Small intestine (tissue), 7 donors: ENCODE data around the gene LBP. TPM values are rescaled to one million over a fixed set of nuclear protein-coding genes. Genes with fewer than 3 reads are reported as not detected.
"Not testable (repeated sequence)": the region's sequence is repeated elsewhere in the genome, so short reads cannot be mapped to it uniquely, and the experiment has no call there.

ENCODE experiments used
- DNase-seq, 2 donors: peaks; one replicate each; pipeline versions ENCODE4 v3.0.0 to v3.0.0-alpha.2; 2013
- FAIRE-seq: peaks from 2 replicates; lab custom pipeline; 2012; peaks lifted over from hg19 to GRCh38; lab: Jason Lieb, UNC
- H3K27ac ChIP-seq, 3 donors: one replicate each; pipeline ENCODE4 v1.5.1; 2013; ENCODE audit warnings: low read length in 2 of 3, mild to moderate bottlenecking in 2 of 3, control low read depth in 1 of 3, inconsistent platforms in 1 of 3, low read depth in 1 of 3, moderate library complexity in 1 of 3
- H3K27me3 ChIP-seq, 3 donors: one replicate each; pipeline ENCODE4 v1.6.1; 2013; ENCODE audit warnings: low read length in 3 of 3, inconsistent platforms in 1 of 3; ENCODE audit not compliant: control insufficient read depth in 3 of 3, insufficient read depth in 3 of 3
- H3K36me3 ChIP-seq, 3 donors: one replicate each; pipeline ENCODE4 v1.6.1; 2013; ENCODE audit warnings: low read length in 3 of 3, inconsistent platforms in 1 of 3, low read depth in 1 of 3, mild to moderate bottlenecking in 1 of 3, moderate library complexity in 1 of 3; ENCODE audit not compliant: control insufficient read depth in 3 of 3, insufficient read depth in 2 of 3
- H3K4me1 ChIP-seq, 3 donors: one replicate each; pipeline ENCODE4 v1.6.1; 2013; ENCODE audit warnings: low read length in 2 of 3, inconsistent platforms in 1 of 3, low read depth in 1 of 3, mild to moderate bottlenecking in 1 of 3, moderate library complexity in 1 of 3; ENCODE audit not compliant: control insufficient read depth in 3 of 3, insufficient read depth in 2 of 3
- H3K4me3 ChIP-seq, 3 donors: one replicate each; pipeline ENCODE4 v1.5.1; 2013; ENCODE audit warnings: low read length in 3 of 3, control low read depth in 1 of 3, inconsistent platforms in 1 of 3, low read depth in 1 of 3, mild to moderate bottlenecking in 1 of 3, moderate library complexity in 1 of 3
- H3K9me3 ChIP-seq, 2 donors: one replicate each; pipeline ENCODE4 v1.6.1; 2013; ENCODE audit warnings: low read depth in 1 of 2, low read length in 1 of 2; ENCODE audit not compliant: control insufficient read depth in 2 of 2, insufficient read depth in 1 of 2
- whole genome bisulfite sequencing, 3 donors: extraction: QIAGEN DNeasy Blood & Tissue Kit; methylation state at CpG; one replicate each; pipeline ENCODE4 v1.1.7; 2013; 5-methylcytosine and 5-hydroxymethylcytosine counted together
- polyA plus RNA-seq, 4 donors: library from polyadenylated mRNA; stranded (reverse) in 3 of 4; unstranded in 1 of 4; fragments of 200-250 nt in 3 of 4; fragments of 120-200 nt in 1 of 4; gene quantifications; one replicate each; pipeline versions ENCODE4 v1.2.1 to v1.2.3, GENCODE V29; 2013
- donor health status: healthy with polysubstance abuse.
- donor health status: control.
- donor health status: control.
- donor health status: Bipolar disorder and iron deficiency.
- donor health status: healthy.

The LBP gene
- polyA plus RNA-seq, 4 donors, result 0.49 TPM; not detected in 3

GRCh38 chr20:38383147-38383546, 36.9 kb downstream of the LBP start:
- FAIRE-seq, result no peak
- Histone ChIP-seq H3K9me3 (peaks cover 0 to 3% of the 10 kb centered on the region in 2 donors), H3K4me3 (no peak overlapping the region), H3K27ac (no peak overlapping the region), H3K27me3 (peaks cover 0 to 5% (median 0%) of the 10 kb centered on the region in 3 donors), H3K36me3 (no peaks in the 10 kb centered on the region), H3K4me1 (no peaks in the 10 kb centered on the region)
- 63 to 78% (median 74%) methylated on average over 4 of the region's 4 CpGs for WGBS, 3 donors
- no peak for DNase-seq

- no peak overlapping the region for H3K4me3 ChIP-seq
- H3K27ac ChIP-seq, result no peak overlapping the region
- peaks cover 0 to 2% (median 0%) of the 10 kb centered on the region in 3 donors for H3K27me3 ChIP-seq
- H3K36me3 ChIP-seq, result no peaks in the 10 kb centered on the region
- no peak for FAIRE-seq
- H3K4me1 ChIP-seq, result no peaks in the 10 kb centered on the region
- WGBS, 3 donors, result 72 to 87% (median 74%) methylated on average over 8 of the region's 8 CpGs
- DNase-seq, result no peak
- peaks cover 0 to 3% of the 10 kb centered on the region in 2 donors for H3K9me3 ChIP-seq
Measured at GRCh38 chr20:38386004-38386403, 39.7 kb downstream of the LBP start.

DNA sequence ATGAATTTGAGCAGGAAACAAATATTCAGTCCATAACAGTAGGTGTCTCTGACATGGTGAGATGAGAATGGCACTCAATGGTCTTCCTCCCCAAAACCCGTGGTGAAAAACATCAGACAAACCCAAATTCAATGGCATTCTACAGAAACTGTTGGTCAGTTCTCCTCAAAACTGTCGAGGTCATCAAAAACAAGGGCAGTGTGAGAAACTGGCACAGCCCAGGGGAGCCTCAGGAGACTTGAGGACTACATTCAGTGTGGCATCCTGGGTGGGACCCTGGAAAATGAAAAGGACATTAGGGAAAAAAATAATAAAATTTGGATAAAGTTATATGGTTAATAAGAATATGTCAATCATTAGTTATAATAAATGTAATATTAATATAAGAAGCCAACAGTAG, 40.6 kb downstream of the LBP start:
- H3K36me3 ChIP-seq, result no peaks in the 10 kb centered on the region
- peaks cover 0 to 3% of the 10 kb centered on the region in 2 donors for H3K9me3 ChIP-seq
- FAIRE-seq, result no peak
- H3K27ac ChIP-seq, result no peak overlapping the region
- no peaks in the 10 kb centered on the region for H3K4me1 ChIP-seq
- H3K4me3 ChIP-seq, result no peak overlapping the region
- WGBS, 3 donors, result 71 to 79% (median 72%) methylated on average over 2 of the region's 2 CpGs
- peaks cover 0 to 2% (median 0%) of the 10 kb centered on the region in 3 donors for H3K27me3 ChIP-seq
- no peak for DNase-seq

DNA sequence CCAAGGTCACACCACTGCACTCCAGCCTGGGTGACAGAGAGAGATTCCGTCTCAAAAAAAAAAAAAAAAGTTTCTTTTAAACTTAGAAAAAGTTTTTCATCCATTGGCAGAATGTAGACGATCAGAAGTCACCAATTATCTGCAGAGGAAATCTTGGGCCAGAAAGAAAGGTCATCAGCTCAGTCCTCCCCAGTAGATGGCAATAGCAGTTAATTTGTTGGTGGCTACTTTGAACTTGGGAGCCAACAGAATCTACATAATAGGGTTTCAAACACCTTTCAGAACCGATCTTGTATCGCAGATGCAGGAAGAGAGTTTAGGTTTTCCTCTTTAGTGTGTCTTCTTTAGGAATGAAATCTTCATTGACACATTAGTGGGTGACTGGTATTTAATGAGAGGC, 41.7 kb downstream of the LBP start:
- Histone ChIP-seq H3K4me3 (no peak overlapping the region), H3K27ac (no peak overlapping the region), H3K4me1 (no peaks in the 10 kb centered on the region), H3K9me3 (peaks cover 0 to 3% of the 10 kb centered on the region in 2 donors), H3K27me3 (peaks cover 0 to 2% (median 0%) of the 10 kb centered on the region in 3 donors), H3K36me3 (no peaks in the 10 kb centered on the region)
- no peak for FAIRE-seq
- no peak for DNase-seq
- 66 to 73% (median 68%) methylated on average over 4 of the region's 4 CpGs for WGBS, 3 donors

GRCh38 chr20:38392356-38392755, 46.1 kb downstream of the LBP start:
- 57 to 67% (median 63%) methylated on average over 3 of the region's 3 CpGs for WGBS, 3 donors
- Histone ChIP-seq H3K4me3 (no peak overlapping the region), H3K4me1 (no peaks in the 10 kb centered on the region), H3K9me3 (no peaks in the 10 kb centered on the region), H3K36me3 (no peaks in the 10 kb centered on the region), H3K27ac (no peak overlapping the region), H3K27me3 (no peaks in the 10 kb centered on the region)
- peak; percentile 8 to 15 for DNase-seq
- FAIRE-seq, result no peak

DNA sequence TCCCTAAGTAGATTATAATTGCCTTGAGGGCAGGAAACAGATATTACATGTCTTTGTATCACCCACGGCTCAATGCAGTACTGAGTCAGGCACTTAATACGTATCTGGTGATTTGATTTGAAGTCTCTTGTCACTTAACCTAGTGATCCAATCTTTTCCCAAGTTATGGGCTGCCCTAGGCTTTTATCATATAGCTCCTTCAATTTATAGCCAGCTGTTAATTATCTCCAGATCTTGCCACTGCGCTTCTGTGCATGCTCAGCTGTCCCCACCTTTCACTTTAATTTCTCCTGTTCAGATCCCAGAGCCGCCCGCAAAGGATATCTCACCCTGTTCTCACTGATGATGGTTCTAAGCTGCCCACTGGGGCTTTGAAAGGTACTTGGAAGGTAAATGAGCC, 47.0 kb downstream of the LBP start:
- Histone ChIP-seq H3K27ac (no peak overlapping the region), H3K4me3 (no peak overlapping the region), H3K9me3 (no peaks in the 10 kb centered on the region), H3K27me3 (no peaks in the 10 kb centered on the region), H3K36me3 (no peaks in the 10 kb centered on the region), H3K4me1 (no peaks in the 10 kb centered on the region)
- DNase-seq (no peak), FAIRE-seq (no peak)
- 78 to 88% (median 84%) methylated on average over 5 of the region's 5 CpGs for WGBS, 3 donors

GRCh38 chr20:38395165-38395564, 48.9 kb downstream of the LBP start:
- no peak overlapping the region for H3K4me3 ChIP-seq
- no peaks in the 10 kb centered on the region for H3K27me3 ChIP-seq
- no peak for FAIRE-seq
- no peak overlapping the region for H3K27ac ChIP-seq
- no peaks in the 10 kb centered on the region for H3K4me1 ChIP-seq
- H3K36me3 ChIP-seq, result no peaks in the 10 kb centered on the region
- no peak for DNase-seq
- no peaks in the 10 kb centered on the region for H3K9me3 ChIP-seq
- 40 to 60% (median 47%) methylated on average over 2 of the region's 2 CpGs for WGBS, 3 donors

GRCh38 chr20:38395751-38396395, 49.6 kb downstream of the LBP start:
- WGBS, 3 donors, result 70 to 88% (median 73%) methylated on average over 2 of the region's 2 CpGs
- H3K36me3 ChIP-seq, DNase-seq, H3K27ac ChIP-seq, H3K4me3 ChIP-seq, FAIRE-seq, H3K4me1 ChIP-seq, H3K9me3 ChIP-seq, H3K27me3 ChIP-seq: not testable (repeated sequence)

DNA sequence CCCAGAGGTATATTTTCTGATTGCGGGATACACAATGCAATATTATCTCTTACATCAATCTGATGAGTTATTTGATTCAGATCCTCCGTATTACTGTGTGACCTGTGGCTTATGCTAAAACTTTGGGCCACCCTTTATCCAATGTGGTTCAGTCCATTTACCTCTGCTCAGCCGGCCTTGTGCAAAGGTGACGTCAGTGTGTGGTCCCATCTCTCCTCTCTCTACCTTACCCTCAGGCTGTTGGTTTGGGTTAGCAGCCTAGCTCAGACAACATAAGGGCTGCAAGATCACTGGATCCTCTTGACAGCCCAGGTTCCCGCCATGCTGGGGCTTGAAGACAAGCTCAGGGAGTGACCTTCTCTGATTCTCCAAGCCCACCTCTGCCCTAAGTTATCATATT, 55.8 kb downstream of the LBP start:
- no peak overlapping the region for H3K4me3 ChIP-seq
- H3K27me3 ChIP-seq, result peaks cover 0 to 2% (median 0%) of the 10 kb centered on the region in 3 donors
- no peaks in the 10 kb centered on the region for H3K4me1 ChIP-seq
- FAIRE-seq, result no peak
- no peak for DNase-seq
- no peaks in the 10 kb centered on the region for H3K36me3 ChIP-seq
- H3K27ac ChIP-seq, result no peak overlapping the region
- peaks cover 0 to 2% of the 10 kb centered on the region in 2 donors for H3K9me3 ChIP-seq
- 93 to 96% (median 95%) methylated on average over 5 of the region's 5 CpGs for WGBS, 3 donors
